ENCODE measurements around the gene THSD4.

Gene THSD4

GRCh38 chr15:71753346-71753745 is 638.1 kb downstream of the THSD4 start:
- peak; percentile 42 for DNase-seq (ENCODE audit: low read depth)

GRCh38 chr15:71754660-71755059 is 639.4 kb downstream of the THSD4 start:
- no peak for DNase-seq (ENCODE audit: low read depth)

GRCh38 chr15:71755092-71755970 is 640.1 kb downstream of the THSD4 start:
- DNase-seq (ENCODE audit: low read depth), result no peak

GRCh38 chr15:71756599-71757352 is 641.5 kb downstream of the THSD4 start:
- no peak for DNase-seq (ENCODE audit: low read depth)

GRCh38 chr15:71757741-71758530 is 642.7 kb downstream of the THSD4 start:
- no peak for DNase-seq (ENCODE audit: low read depth)

- DNase-seq (ENCODE audit: low read depth), result no peak
Measured at GRCh38 chr15:71758711-71759110, 643.4 kb downstream of the THSD4 start.

GRCh38 chr15:71760852-71761251 is 645.6 kb downstream of the THSD4 start:
- DNase-seq (ENCODE audit: low read depth), result no peak

- DNase-seq (ENCODE audit: low read depth), result peak; percentile 72
Measured at GRCh38 chr15:71761649-71762048, 646.4 kb downstream of the THSD4 start.

GRCh38 chr15:71768184-71768583 is 652.9 kb downstream of the THSD4 start:
- DNase-seq (ENCODE audit: low read depth), result no peak

GRCh38 chr15:71773206-71773859 is 658.1 kb downstream of the THSD4 start:
- DNase-seq (ENCODE audit: low read depth), result no peak

- DNase-seq (ENCODE audit: low read depth), result no peak
Measured at GRCh38 chr15:71775856-71776255, 660.6 kb downstream of the THSD4 start.

GRCh38 chr15:71776304-71776703 is 661.0 kb downstream of the THSD4 start:
- DNase-seq (ENCODE audit: low read depth), result no peak

GRCh38 chr15:71777216-71777943 is 662.1 kb downstream of the THSD4 start:
- DNase-seq (ENCODE audit: low read depth), result no peak

- no peak for DNase-seq (ENCODE audit: low read depth)
Measured at GRCh38 chr15:71779073-71779797, 664.0 kb downstream of the THSD4 start.

- DNase-seq (ENCODE audit: low read depth), result no peak
Measured at GRCh38 chr15:71780115-71780976, 665.1 kb downstream of the THSD4 start.

GRCh38 chr15:71781179-71781964 is 666.1 kb downstream of the THSD4 start:
- no peak for DNase-seq (ENCODE audit: low read depth)

- no peak for DNase-seq (ENCODE audit: low read depth)
Measured at GRCh38 chr15:71781965-71782265, 666.6 kb downstream of the THSD4 start.

- no peak for DNase-seq (ENCODE audit: low read depth)
Measured at GRCh38 chr15:71782422-71783165, 667.3 kb downstream of the THSD4 start.

Data from HS-5 (cell line).